Measurements from ENCODE around the gene MRFAP1L1.

The MRFAP1L1 gene

GRCh38 chr4:6754481-6755087, 44.9 kb upstream of the MRFAP1L1 start:
- no peak overlapping the region for H3K27ac ChIP-seq (ENCODE audit: low read length)
- ATAC-seq (ENCODE audit: insufficient read depth, low read depth) = no peak

DNA sequence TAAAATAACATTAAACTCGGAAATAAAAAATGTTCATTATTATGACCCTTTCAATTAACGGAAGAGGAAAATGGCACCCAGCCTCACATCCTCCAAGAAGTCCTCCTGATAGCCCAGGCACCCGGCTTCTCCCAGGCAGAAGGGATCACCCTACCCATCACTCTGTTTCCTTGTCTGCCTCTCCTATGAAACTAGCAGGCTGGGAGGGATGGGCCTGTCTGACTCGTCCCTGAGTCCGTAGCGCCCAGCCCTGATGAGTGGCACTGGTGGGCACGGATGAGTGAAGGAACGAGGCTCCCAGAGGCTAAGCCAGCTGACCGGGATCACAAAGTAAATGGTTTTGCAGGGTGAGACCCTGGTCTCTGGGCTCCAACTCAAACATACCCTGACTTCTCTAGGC, 44.2 kb upstream of the MRFAP1L1 start:
- Histone ChIP-seq H3K27ac (ENCODE audit: low read length) (no peak overlapping the region), H3K4me1 (ENCODE audit: insufficient read depth, low read length) (peaks cover 4% of the 10 kb centered on the region), H2AFZ (ENCODE audit: low read depth, low read length) (no peak overlapping the region), H3K79me2 (ENCODE audit: insufficient read depth, low read length) (no peaks in the 10 kb centered on the region), H3K36me3 (ENCODE audit: insufficient read depth, low read length) (no peaks in the 10 kb centered on the region), H3K4me2 (ENCODE audit: insufficient read depth, low read length) (no peak overlapping the region), H4K20me1 (ENCODE audit: insufficient read depth, low read length) (no peaks in the 10 kb centered on the region), H3K9me3 (ENCODE audit: insufficient read depth, low read length, severe bottlenecking) (no peaks in the 10 kb centered on the region), H3K27me3 (ENCODE audit: insufficient read depth, low read length, poor library complexity) (no peaks in the 10 kb centered on the region), H3K4me3 (ENCODE audit: low read depth in 1 of 2, low read length in 2 of 2) (no peak overlapping the region), H3K9ac (ENCODE audit: low read depth, low read length) (no peak overlapping the region)
- no peak for ATAC-seq (ENCODE audit: insufficient read depth, low read depth)
- no peak for TF ChIP-seq CTCF (IDR thresholded peaks at IDR 0.05; ENCODE audit: borderline replicate concordance, extremely low read depth, low read length, poor library complexity, severe bottlenecking)
- no peak for TF ChIP-seq EZH2 (IDR thresholded peaks at IDR 0.05; ENCODE audit: borderline replicate concordance, low read depth, low read length, severe bottlenecking)
- no peak for DNase-seq

More at GRCh38 chr4:6754481-6755087, 44.9 kb upstream of the MRFAP1L1 start:
- Histone ChIP-seq H3K4me3 (ENCODE audit: low read depth in 1 of 2, low read length in 2 of 2) (no peak overlapping the region), H3K27me3 (ENCODE audit: insufficient read depth, low read length, poor library complexity) (no peaks in the 10 kb centered on the region), H2AFZ (ENCODE audit: low read depth, low read length) (no peak overlapping the region), H3K4me1 (ENCODE audit: insufficient read depth, low read length) (peaks cover 4% of the 10 kb centered on the region), H3K9me3 (ENCODE audit: insufficient read depth, low read length, severe bottlenecking) (no peaks in the 10 kb centered on the region), H3K9ac (ENCODE audit: low read depth, low read length) (no peak overlapping the region), H3K4me2 (ENCODE audit: insufficient read depth, low read length) (no peak overlapping the region), H3K36me3 (ENCODE audit: insufficient read depth, low read length) (no peaks in the 10 kb centered on the region), H4K20me1 (ENCODE audit: insufficient read depth, low read length) (no peaks in the 10 kb centered on the region), H3K79me2 (ENCODE audit: insufficient read depth, low read length) (no peaks in the 10 kb centered on the region)
- no peak for DNase-seq
- no peak for TF ChIP-seq CTCF (IDR thresholded peaks at IDR 0.05; ENCODE audit: borderline replicate concordance, extremely low read depth, low read length, poor library complexity, severe bottlenecking)
- TF ChIP-seq EZH2 (IDR thresholded peaks at IDR 0.05; ENCODE audit: borderline replicate concordance, low read depth, low read length, severe bottlenecking) = no peak

- Histone ChIP-seq H3K9me3 (ENCODE audit: insufficient read depth, low read length, severe bottlenecking) (no peaks in the 10 kb centered on the region), H3K36me3 (ENCODE audit: insufficient read depth, low read length) (no peaks in the 10 kb centered on the region), H4K20me1 (ENCODE audit: insufficient read depth, low read length) (no peaks in the 10 kb centered on the region), H2AFZ (ENCODE audit: low read depth, low read length) (no peak overlapping the region), H3K4me3 (ENCODE audit: low read depth in 1 of 2, low read length in 2 of 2) (no peak overlapping the region), H3K9ac (ENCODE audit: low read depth, low read length) (no peak overlapping the region), H3K4me1 (ENCODE audit: insufficient read depth, low read length) (peaks cover 4% of the 10 kb centered on the region), H3K27ac (ENCODE audit: low read length) (no peak overlapping the region), H3K79me2 (ENCODE audit: insufficient read depth, low read length) (no peaks in the 10 kb centered on the region), H3K27me3 (ENCODE audit: insufficient read depth, low read length, poor library complexity) (no peaks in the 10 kb centered on the region), H3K4me2 (ENCODE audit: insufficient read depth, low read length) (no peak overlapping the region)
- TF ChIP-seq CTCF (IDR thresholded peaks at IDR 0.05; ENCODE audit: borderline replicate concordance, extremely low read depth, low read length, poor library complexity, severe bottlenecking) (no peak), EZH2 (IDR thresholded peaks at IDR 0.05; ENCODE audit: borderline replicate concordance, low read depth, low read length, severe bottlenecking) (no peak)
- no peak for DNase-seq
- no peak for ATAC-seq (ENCODE audit: insufficient read depth, low read depth)
Measured at GRCh38 chr4:6753103-6753560, 43.5 kb upstream of the MRFAP1L1 start.
